ENCODE data around the gene STAM. TPM values are rescaled to one million over a fixed set of nuclear protein-coding genes. Genes with fewer than 3 reads are reported as not detected.
A peak's percentile ranks its signal among the peaks of the same experiment; 100 is the strongest.

STAM gene
- total RNA-seq, 5 donors from 2014 or later (not counting 1 experiment from before 2014, with no cell fraction given), result 18.6 to 42.7 (median 25.7) TPM

DNA sequence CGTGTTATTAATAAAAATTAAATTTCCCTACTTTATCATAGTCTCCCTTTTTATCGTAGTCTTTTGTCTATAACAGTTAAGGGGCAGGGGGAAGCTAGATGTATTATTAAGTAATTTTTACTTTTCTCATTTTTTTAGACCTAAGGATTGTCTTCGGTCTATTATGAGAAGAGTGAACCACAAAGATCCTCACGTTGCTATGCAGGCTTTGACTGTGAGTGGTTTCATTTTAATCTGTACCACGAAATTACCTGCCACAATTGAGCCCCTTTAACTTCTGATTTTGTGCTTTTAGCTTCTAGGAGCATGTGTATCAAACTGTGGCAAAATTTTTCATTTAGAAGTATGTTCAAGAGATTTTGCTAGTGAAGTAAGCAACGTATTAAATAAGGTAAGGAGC, 40.6 kb downstream of the STAM start:
- H3K4me1 Mint-ChIP-seq, result peaks cover 45 to 51% (median 47%) of the 10 kb centered on the region in 3 donors
- no peak for ATAC-seq (replicated peaks in 1 of 4)
- H3K9me3 Mint-ChIP-seq, result no peaks in the 10 kb centered on the region
- ChIA-PET POLR2A (no interaction called here), CTCF (no interaction called here)
- H3K36me3 ChIP-seq (ENCODE audit: control insufficient read depth in 2 of 2, extremely low read depth in 1 of 2, insufficient read depth in 1 of 2, low read length in 1 of 2), result peaks cover 0 to 4% of the 10 kb centered on the region in 2 donors
- no peaks in the 10 kb centered on the region for H3K27me3 Mint-ChIP-seq
- peaks cover 19% of the 10 kb centered on the region for H3K36me3 Mint-ChIP-seq
- WGBS (ENCODE audit: insufficient coverage), result no CpG with 5 or more reads among the region's 6 CpGs
- DNase-seq, result peak in 1 of 35 experiments; percentile 21
- H3K4me3 ChIP-seq (ENCODE audit: control insufficient read depth in 1 of 2, extremely low read depth in 1 of 2, low read length in 1 of 2), result no peak overlapping the region
- no peak overlapping the region for H3K27ac Mint-ChIP-seq
- H3K27me3 ChIP-seq (replicated peaks in 1 of 2; ENCODE audit: control insufficient read depth in 2 of 2, extremely low read depth in 1 of 2, insufficient read depth in 2 of 2, low read length in 1 of 2), result no peaks in the 10 kb centered on the region
- no peak overlapping the region for H3K27ac ChIP-seq (ENCODE audit: low read length)
- H3K9me3 ChIP-seq, result no peaks in the 10 kb centered on the region
- peaks cover 2 to 8% of the 10 kb centered on the region in 2 experiments for H3K4me1 ChIP-seq (ENCODE audit: control insufficient read depth in 1 of 2, extremely low read depth in 1 of 2, insufficient read depth in 2 of 2, low read length in 2 of 2)
- no peak overlapping the region for H3K4me3 Mint-ChIP-seq

DNA sequence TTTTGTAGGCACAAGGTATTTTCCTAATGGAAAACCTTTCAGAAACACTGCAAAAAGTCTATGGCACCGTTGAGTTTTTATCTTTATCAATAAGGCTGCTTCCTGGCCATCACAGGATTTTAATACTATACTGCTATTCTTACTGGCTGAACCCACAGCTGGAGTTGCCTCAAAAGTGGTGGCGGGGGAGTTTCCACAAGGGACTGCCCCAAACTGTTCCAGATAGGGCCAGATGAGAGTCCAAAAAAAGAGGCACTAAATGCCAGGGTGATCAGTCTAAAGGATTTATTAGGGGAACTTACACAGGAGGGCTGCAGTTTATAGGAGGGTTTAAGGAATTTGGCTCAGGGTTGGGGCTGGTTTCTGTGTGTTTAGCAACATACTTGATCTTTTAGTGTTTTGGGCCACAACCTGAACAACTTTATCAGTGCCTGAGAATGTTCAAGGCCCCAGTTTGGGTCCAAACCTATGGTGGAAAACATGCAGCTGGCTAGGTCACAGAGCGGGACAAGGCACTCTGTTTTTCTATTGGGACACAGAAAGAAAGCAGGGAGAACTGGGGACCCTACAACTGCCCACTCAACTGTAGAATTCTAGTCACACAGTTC, 41.4 kb downstream of the STAM start:
- no peak overlapping the region for H3K27ac Mint-ChIP-seq
- peak overlapping the region in 1 of 3 donors; percentile 6 for H3K4me3 Mint-ChIP-seq
- DNase-seq (peak in 7 of 35 experiments; percentile 2 to 49 (median 5)), ATAC-seq (replicated peaks in 1 of 4) (peak in 1 of 4 experiments; percentile 55)
- peaks cover 2 to 8% of the 10 kb centered on the region in 2 experiments for H3K4me1 ChIP-seq (ENCODE audit: control insufficient read depth in 1 of 2, extremely low read depth in 1 of 2, insufficient read depth in 2 of 2, low read length in 2 of 2)
- WGBS (ENCODE audit: insufficient coverage), result 36% methylated on average over 2 of the region's 3 CpGs
- H3K4me3 ChIP-seq (ENCODE audit: control insufficient read depth in 1 of 2, extremely low read depth in 1 of 2, low read length in 1 of 2), result no peak overlapping the region
- H3K27me3 Mint-ChIP-seq, result no peaks in the 10 kb centered on the region
- peaks cover 39 to 46% (median 40%) of the 10 kb centered on the region in 3 donors for H3K4me1 Mint-ChIP-seq
- peaks cover 0 to 10% of the 10 kb centered on the region in 2 donors for H3K36me3 ChIP-seq (ENCODE audit: control insufficient read depth in 2 of 2, extremely low read depth in 1 of 2, insufficient read depth in 1 of 2, low read length in 1 of 2)
- no peaks in the 10 kb centered on the region for H3K9me3 Mint-ChIP-seq
- no peaks in the 10 kb centered on the region for H3K9me3 ChIP-seq
- no peak overlapping the region for H3K27ac ChIP-seq (ENCODE audit: low read length)
- ChIA-PET CTCF (no interaction called here), POLR2A (no interaction called here)
- peaks cover 18% of the 10 kb centered on the region for H3K36me3 Mint-ChIP-seq
- no peaks in the 10 kb centered on the region for H3K27me3 ChIP-seq (replicated peaks in 1 of 2; ENCODE audit: control insufficient read depth in 2 of 2, extremely low read depth in 1 of 2, insufficient read depth in 2 of 2, low read length in 1 of 2)

DNA sequence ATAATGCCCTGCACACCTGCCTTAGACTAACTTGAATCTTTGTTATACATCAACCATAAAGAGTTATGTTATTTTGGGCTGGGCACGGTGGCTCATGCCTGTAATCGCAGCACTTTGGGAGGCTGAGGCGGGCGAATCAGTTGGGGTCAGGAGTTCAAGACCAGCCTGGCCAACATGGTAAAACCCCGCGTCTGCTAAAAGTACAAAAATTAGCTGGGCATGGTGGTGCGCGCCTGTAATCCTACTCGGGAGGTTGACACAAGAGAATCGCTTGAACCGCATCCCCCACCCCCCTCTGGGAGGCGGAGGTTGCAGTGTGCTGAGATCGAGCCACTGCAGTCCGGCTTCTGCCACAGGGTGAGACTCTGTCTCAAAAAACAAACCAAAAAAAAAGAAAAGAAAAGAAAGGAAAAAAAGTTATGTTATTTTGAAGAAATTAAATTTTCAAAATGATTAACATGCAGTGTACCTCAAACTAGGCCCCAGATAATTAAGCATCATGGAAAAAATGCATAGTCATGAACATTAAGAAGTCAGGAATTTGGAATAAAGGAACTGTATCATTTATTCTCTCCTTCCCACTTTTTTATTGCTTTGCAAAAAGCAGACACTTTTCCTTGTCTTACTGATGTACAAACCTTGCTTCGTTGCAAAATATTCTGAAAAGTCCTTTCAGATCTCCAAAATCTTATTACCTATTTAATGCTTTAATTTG, 43.3 kb downstream of the STAM start:
- ATAC-seq (replicated peaks in 1 of 4) (no peak), DNase-seq (no peak)
- Histone ChIP-seq H3K4me1 (ENCODE audit: control insufficient read depth in 1 of 2, extremely low read depth in 1 of 2, insufficient read depth in 2 of 2, low read length in 2 of 2) (peaks cover 0 to 8% of the 10 kb centered on the region in 2 experiments), H3K27ac (ENCODE audit: low read length) (no peak overlapping the region), H3K4me3 (ENCODE audit: control insufficient read depth in 1 of 2, extremely low read depth in 1 of 2, low read length in 1 of 2) (no peak overlapping the region), H3K27me3 (replicated peaks in 1 of 2; ENCODE audit: control insufficient read depth in 2 of 2, extremely low read depth in 1 of 2, insufficient read depth in 2 of 2, low read length in 1 of 2) (no peaks in the 10 kb centered on the region), H3K36me3 (ENCODE audit: control insufficient read depth in 2 of 2, extremely low read depth in 1 of 2, insufficient read depth in 1 of 2, low read length in 1 of 2) (peaks cover 0 to 14% of the 10 kb centered on the region in 2 donors), H3K9me3 (no peaks in the 10 kb centered on the region)
- peaks cover 20 to 30% (median 26%) of the 10 kb centered on the region in 3 donors for H3K4me1 Mint-ChIP-seq
- 95% methylated on average over 3 of the region's 15 CpGs for WGBS (ENCODE audit: insufficient coverage)
- H3K27ac Mint-ChIP-seq, result no peak overlapping the region
- no peak overlapping the region for H3K4me3 Mint-ChIP-seq
- no peaks in the 10 kb centered on the region for H3K27me3 Mint-ChIP-seq
- no peaks in the 10 kb centered on the region for H3K9me3 Mint-ChIP-seq
- H3K36me3 Mint-ChIP-seq, result peaks cover 25% of the 10 kb centered on the region
- POLR2A ChIA-PET, result no interaction called here
- CTCF ChIA-PET, result interaction anchor here in 1 of 2 donors (0.7 kb wide), 1 partner anchor 657 kb away, joined by 3 read pairs; no protein-coding TSS in a partner anchor

DNA sequence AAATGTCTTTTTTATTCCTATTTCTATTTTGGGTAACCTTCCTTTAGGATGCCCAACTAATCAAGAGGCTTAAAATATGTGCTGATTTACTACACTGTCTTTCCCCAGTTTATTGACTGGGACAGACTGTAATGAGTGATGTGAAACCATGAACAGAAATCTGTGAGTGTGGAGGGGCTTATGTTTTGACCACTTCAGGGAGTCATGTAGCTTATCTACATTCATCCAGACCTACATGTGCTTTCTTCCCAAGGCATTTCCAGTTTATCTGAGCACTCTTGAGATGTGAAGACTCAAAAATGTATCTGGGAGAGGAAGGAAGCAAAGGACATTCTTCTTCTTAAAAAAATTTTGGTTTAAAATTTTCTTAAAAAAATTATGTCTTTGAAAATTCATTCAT, 45.2 kb downstream of the STAM start:
- Histone ChIP-seq H3K27ac (ENCODE audit: low read length) (no peak overlapping the region), H3K4me3 (ENCODE audit: control insufficient read depth in 1 of 2, extremely low read depth in 1 of 2, low read length in 1 of 2) (no peak overlapping the region), H3K9me3 (no peaks in the 10 kb centered on the region), H3K36me3 (ENCODE audit: control insufficient read depth in 2 of 2, extremely low read depth in 1 of 2, insufficient read depth in 1 of 2, low read length in 1 of 2) (peaks cover 3 to 20% of the 10 kb centered on the region in 2 donors), H3K4me1 (ENCODE audit: control insufficient read depth in 1 of 2, extremely low read depth in 1 of 2, insufficient read depth in 2 of 2, low read length in 2 of 2) (peaks cover 0 to 5% of the 10 kb centered on the region in 2 experiments), H3K27me3 (replicated peaks in 1 of 2; ENCODE audit: control insufficient read depth in 2 of 2, extremely low read depth in 1 of 2, insufficient read depth in 2 of 2, low read length in 1 of 2) (no peaks in the 10 kb centered on the region)
- no peak for DNase-seq
- Mint-ChIP-seq H3K4me1 (peaks cover 1 to 12% (median 11%) of the 10 kb centered on the region in 3 donors), H3K9me3 (no peaks in the 10 kb centered on the region), H3K4me3 (no peak overlapping the region), H3K27ac (no peak overlapping the region), H3K36me3 (peaks cover 29% of the 10 kb centered on the region), H3K27me3 (no peaks in the 10 kb centered on the region)
- ATAC-seq (replicated peaks in 1 of 4), result no peak
- CTCF ChIA-PET, result no interaction called here
- POLR2A ChIA-PET, result interaction anchor here (0.5 to 1.0 kb wide), 3 partner anchors 16 to 205 kb away, joined by 3 to 6 read pairs (median 3); no protein-coding TSS in a partner anchor

DNA sequence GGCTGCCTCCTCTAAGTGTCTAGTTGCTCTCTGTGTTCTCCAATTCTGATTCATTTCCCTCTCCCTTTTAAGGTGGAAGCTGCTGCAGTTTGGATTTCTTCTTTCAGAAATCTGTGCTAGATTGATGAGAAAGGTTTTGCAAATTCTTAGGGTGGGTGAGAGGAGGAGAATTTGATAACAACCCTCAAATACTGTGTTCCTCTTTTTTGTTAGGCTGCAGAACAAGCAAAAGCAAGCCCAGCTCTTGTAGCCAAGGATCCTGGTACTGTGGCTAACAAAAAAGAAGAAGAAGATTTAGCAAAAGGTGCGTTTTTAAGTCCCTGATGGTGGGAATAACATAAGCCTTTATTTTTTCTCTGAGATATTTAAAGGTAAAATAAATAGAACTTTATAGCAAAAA, 49.1 kb downstream of the STAM start:
- H3K4me1 ChIP-seq (ENCODE audit: control insufficient read depth in 1 of 2, extremely low read depth in 1 of 2, insufficient read depth in 2 of 2, low read length in 2 of 2), result no peaks in the 10 kb centered on the region
- H3K27ac Mint-ChIP-seq, result peak overlapping the region in 1 of 2 donors; percentile 7
- H3K4me3 ChIP-seq (ENCODE audit: control insufficient read depth in 1 of 2, extremely low read depth in 1 of 2, low read length in 1 of 2), result no peak overlapping the region
- no peak for DNase-seq
- H3K4me3 Mint-ChIP-seq, result no peak overlapping the region
- H3K27me3 ChIP-seq (replicated peaks in 1 of 2; ENCODE audit: control insufficient read depth in 2 of 2, extremely low read depth in 1 of 2, insufficient read depth in 2 of 2, low read length in 1 of 2), result no peaks in the 10 kb centered on the region
- H3K9me3 ChIP-seq, result no peaks in the 10 kb centered on the region
- H3K4me1 Mint-ChIP-seq, result peaks cover 0 to 4% (median 3%) of the 10 kb centered on the region in 3 donors
- peaks cover 3 to 40% of the 10 kb centered on the region in 2 donors for H3K36me3 ChIP-seq (ENCODE audit: control insufficient read depth in 2 of 2, extremely low read depth in 1 of 2, insufficient read depth in 1 of 2, low read length in 1 of 2)
- H3K36me3 Mint-ChIP-seq, result peaks cover 48% of the 10 kb centered on the region
- ChIA-PET POLR2A (no interaction called here), CTCF (no interaction called here)
- no peaks in the 10 kb centered on the region for H3K9me3 Mint-ChIP-seq
- no peak for ATAC-seq (replicated peaks in 1 of 4)
- H3K27ac ChIP-seq (ENCODE audit: low read length), result no peak overlapping the region
- no peaks in the 10 kb centered on the region for H3K27me3 Mint-ChIP-seq
- WGBS (ENCODE audit: insufficient coverage), result no CpG with 5 or more reads among the region's 1 CpG

DNA sequence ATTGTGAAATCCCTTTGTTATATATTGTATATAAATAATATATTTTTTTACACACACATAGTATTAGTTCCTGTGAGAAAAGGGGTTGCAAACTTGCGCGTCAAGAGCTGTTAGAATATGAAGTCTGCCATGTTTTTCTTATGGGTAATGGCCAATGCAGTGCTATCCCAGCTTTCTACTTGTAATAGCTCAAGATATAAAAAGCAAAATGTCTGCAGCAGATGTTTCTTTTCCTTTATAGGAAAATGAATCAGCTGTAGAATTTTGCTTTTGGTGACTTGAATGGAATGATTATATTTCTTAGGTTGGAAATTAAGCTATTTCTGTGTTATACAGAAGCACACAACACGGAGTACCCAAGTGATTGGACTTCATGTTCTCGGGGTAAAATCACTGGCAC, 54.7 kb downstream of the STAM start:
- DNase-seq (no peak), ATAC-seq (replicated peaks in 1 of 4) (no peak)
- no peaks in the 10 kb centered on the region for H3K4me1 ChIP-seq (ENCODE audit: control insufficient read depth in 1 of 2, extremely low read depth in 1 of 2, insufficient read depth in 2 of 2, low read length in 2 of 2)
- H3K9me3 Mint-ChIP-seq, result no peaks in the 10 kb centered on the region
- H3K36me3 ChIP-seq (ENCODE audit: control insufficient read depth in 2 of 2, extremely low read depth in 1 of 2, insufficient read depth in 1 of 2, low read length in 1 of 2), result peaks cover 0 to 31% of the 10 kb centered on the region in 2 donors
- no peaks in the 10 kb centered on the region for H3K4me1 Mint-ChIP-seq
- H3K9me3 ChIP-seq, result no peaks in the 10 kb centered on the region
- WGBS (ENCODE audit: insufficient coverage), result no CpG with 5 or more reads among the region's 4 CpGs
- peaks cover 59% of the 10 kb centered on the region for H3K36me3 Mint-ChIP-seq
- no peak overlapping the region for H3K4me3 Mint-ChIP-seq
- H3K27me3 Mint-ChIP-seq, result no peaks in the 10 kb centered on the region
- ChIA-PET CTCF (interaction anchor here in 1 of 2 donors (2.1 kb wide), 1 partner anchor 55 kb away, joined by 4 read pairs; the partner anchor contains the start of gene STAM), POLR2A (no interaction called here)
- no peak overlapping the region for H3K4me3 ChIP-seq (ENCODE audit: control insufficient read depth in 1 of 2, extremely low read depth in 1 of 2, low read length in 1 of 2)
- H3K27me3 ChIP-seq (replicated peaks in 1 of 2; ENCODE audit: control insufficient read depth in 2 of 2, extremely low read depth in 1 of 2, insufficient read depth in 2 of 2, low read length in 1 of 2), result no peaks in the 10 kb centered on the region
- no peak overlapping the region for H3K27ac Mint-ChIP-seq
- no peak overlapping the region for H3K27ac ChIP-seq (ENCODE audit: low read length)

Data from T-cell (primary cell).